GM18867 (cell line): Measurements from ENCODE around the gene BTBD2.

Experiments
- ATAC-seq: cut with Tn5 transposase; IDR thresholded peaks from one replicate; pipeline ENCODE4 v1.9.1; 2021; ENCODE audit warnings: mild to moderate bottlenecking, moderate library complexity; ENCODE audit not compliant: unreplicated experiment

Gene BTBD2

GRCh38 chr19:1944916-1945561 lies 70.5 kb downstream of the BTBD2 start:
- no peak for ATAC-seq

GRCh38 chr19:1944088-1944915 lies 71.2 kb downstream of the BTBD2 start:
- no peak for ATAC-seq

- ATAC-seq = no peak
Observed at GRCh38 chr19:1943661-1944087, 71.8 kb downstream of the BTBD2 start.

GRCh38 chr19:1942934-1943555 lies 72.5 kb downstream of the BTBD2 start:
- ATAC-seq = no peak

- ATAC-seq = no peak
Observed at GRCh38 chr19:1942078-1942933, 73.2 kb downstream of the BTBD2 start.

- ATAC-seq = no peak
Observed at GRCh38 chr19:1941146-1942077, 74.1 kb downstream of the BTBD2 start, which contains the start of gene CSNK1G2. CSNK1G2 (plus strand) TSS chr19:1941172; CDS start chr19:1969773, 28,601 bp downstream.

- no peak for ATAC-seq
Observed at GRCh38 chr19:1938071-1938470, 77.4 kb downstream of the BTBD2 start.

- ATAC-seq = no peak
Observed at GRCh38 chr19:1936916-1937610, 78.5 kb downstream of the BTBD2 start.

GRCh38 chr19:1936430-1936829 lies 79.1 kb downstream of the BTBD2 start:
- no peak for ATAC-seq

GRCh38 chr19:1935484-1936208 lies 79.9 kb downstream of the BTBD2 start:
- no peak for ATAC-seq
